Omental fat pad (tissue), 4 donors: ENCODE measurements around the gene PSMB11. TPM values are rescaled to one million over a fixed set of nuclear protein-coding genes. Genes with fewer than 3 reads are reported as not detected.

Source experiments
- ATAC-seq: fragments of 150-250 bp; one replicate; pipeline ENCODE4 v1.9.1; 2016; ENCODE audit warnings: mild to moderate bottlenecking, moderate library complexity; ENCODE audit not compliant: low FRiP score
- DNase-seq: peaks from one replicate; pipeline ENCODE4 v3.0.0-alpha.2; 2019; ENCODE audit warnings: low spot score
- total RNA-seq, 4 donors: library from RNA; depleted of rRNA; stranded (reverse); fragments of >200 nt; gene quantifications; one replicate each; pipeline ENCODE4 v1.1.0, GENCODE V29; 2016
- TF ChIP-seq, protein P1 (sequence below), 3 donors: fragments of 450-650 bp; IDR thresholded peaks; one replicate each; pipeline ENCODE4 v1.5.1; 2016 to 2017; ENCODE audit warnings: antibody characterized with exemption in 3 of 3, mild to moderate bottlenecking in 3 of 3, moderate library complexity in 2 of 3

Gene PSMB11
- total RNA-seq, 4 donors from 2014 or later, result not detected

- ATAC-seq, result no peak
- no peak for DNase-seq
- TF ChIP-seq, protein P1, sequence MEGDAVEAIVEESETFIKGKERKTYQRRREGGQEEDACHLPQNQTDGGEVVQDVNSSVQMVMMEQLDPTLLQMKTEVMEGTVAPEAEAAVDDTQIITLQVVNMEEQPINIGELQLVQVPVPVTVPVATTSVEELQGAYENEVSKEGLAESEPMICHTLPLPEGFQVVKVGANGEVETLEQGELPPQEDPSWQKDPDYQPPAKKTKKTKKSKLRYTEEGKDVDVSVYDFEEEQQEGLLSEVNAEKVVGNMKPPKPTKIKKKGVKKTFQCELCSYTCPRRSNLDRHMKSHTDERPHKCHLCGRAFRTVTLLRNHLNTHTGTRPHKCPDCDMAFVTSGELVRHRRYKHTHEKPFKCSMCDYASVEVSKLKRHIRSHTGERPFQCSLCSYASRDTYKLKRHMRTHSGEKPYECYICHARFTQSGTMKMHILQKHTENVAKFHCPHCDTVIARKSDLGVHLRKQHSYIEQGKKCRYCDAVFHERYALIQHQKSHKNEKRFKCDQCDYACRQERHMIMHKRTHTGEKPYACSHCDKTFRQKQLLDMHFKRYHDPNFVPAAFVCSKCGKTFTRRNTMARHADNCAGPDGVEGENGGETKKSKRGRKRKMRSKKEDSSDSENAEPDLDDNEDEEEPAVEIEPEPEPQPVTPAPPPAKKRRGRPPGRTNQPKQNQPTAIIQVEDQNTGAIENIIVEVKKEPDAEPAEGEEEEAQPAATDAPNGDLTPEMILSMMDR (IDR thresholded peaks at IDR 0.05), result no peak
Observed at GRCh38 chr14:23018107-23018506, 23.9 kb upstream of the PSMB11 start.

GRCh38 chr14:23020143-23021128 lies 21.6 kb upstream of the PSMB11 start:
- TF ChIP-seq, protein P1 (IDR thresholded peaks at IDR 0.05), result no peak
- DNase-seq, result no peak
- ATAC-seq, result no peak

DNA sequence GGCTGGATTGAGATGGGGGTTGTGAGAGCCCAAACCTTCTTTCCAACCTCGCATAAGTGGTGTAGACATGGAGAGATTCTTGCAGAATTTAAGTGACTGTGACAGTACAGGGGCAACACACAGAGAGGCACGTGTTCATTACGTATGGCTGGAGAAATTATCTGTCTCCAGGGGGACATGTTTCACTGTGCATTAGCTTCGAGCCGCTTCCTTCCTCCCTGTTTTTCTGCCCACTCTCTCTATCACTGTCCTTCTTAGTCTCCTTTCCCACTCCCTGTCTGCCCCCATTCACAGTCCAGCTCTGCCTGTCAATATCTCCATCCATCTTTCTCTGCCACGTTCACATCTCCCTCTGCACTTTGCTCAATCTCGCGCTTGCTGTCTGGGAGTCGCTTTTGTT lies 20.6 kb upstream of the PSMB11 start:
- TF ChIP-seq, protein P1 (IDR thresholded peaks at IDR 0.05), result no peak
- ATAC-seq (no peak), DNase-seq (no peak)

GRCh38 chr14:23021889-23022442 lies 20.0 kb upstream of the PSMB11 start:
- no peak for DNase-seq

DNA sequence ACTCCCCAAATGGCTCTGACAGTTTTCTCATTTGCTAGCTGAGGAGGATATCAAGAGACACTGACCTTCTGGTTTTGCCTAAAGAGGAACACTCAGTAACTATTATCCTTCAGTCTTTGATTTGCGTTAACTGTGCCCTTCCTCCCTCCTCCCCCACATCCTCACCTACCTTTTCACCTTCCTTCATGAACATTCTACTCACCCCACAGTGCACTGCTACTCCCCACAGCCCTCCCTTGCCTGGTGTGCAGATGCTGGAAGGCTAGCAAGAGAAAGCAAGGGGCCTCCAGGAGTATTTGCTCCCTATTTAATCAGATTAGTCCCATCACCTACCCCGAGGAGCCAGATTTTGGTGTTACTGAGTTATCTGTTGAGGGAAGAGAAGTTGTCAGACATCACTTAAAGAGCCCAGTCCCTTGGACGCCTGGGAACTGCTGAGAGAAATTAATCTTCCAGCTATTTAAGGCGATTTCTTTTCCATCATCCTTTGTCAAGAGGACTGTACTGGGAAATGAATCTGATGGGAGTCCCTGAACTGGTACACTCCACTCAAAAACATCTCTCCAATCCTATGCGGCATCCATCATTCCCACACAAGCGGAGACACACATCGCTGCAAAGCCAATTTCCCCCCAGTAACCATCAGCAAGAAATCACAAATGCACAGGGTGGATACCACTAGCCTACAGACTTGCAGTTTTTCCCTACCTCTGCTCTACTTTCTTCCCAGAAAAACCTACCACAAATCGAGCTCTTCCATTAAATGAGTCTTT lies 18.8 kb upstream of the PSMB11 start:
- TF ChIP-seq, protein P1 (IDR thresholded peaks at IDR 0.05), result no peak
- no peak for DNase-seq
- ATAC-seq, result no peak

More at GRCh38 chr14:23021889-23022442, 20.0 kb upstream of the PSMB11 start:
- TF ChIP-seq, protein P1 (IDR thresholded peaks at IDR 0.05), result no peak
- no peak for ATAC-seq

DNA sequence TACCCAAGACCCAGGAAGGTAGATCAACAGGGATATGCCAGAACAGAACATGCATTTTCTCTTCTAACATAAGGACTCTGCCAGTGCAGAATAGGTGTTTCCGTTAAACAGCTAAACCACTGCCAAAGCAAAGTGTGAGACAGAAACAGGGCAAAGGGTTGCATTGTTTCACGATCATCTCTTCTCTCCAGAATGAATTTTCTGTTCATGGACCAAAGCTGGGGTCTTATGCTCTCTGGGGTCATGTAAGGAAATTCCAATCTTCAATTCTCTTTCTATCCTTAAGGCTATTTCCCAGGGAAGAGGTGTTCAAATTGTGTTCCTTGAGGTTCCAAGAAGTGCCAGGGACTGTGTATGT lies 18.2 kb upstream of the PSMB11 start:
- no peak for ATAC-seq
- DNase-seq, result no peak
- TF ChIP-seq, protein P1 (IDR thresholded peaks at IDR 0.05), result no peak
